Activated CD4-positive, alpha-beta T cell treated with anti-CD3 and anti-CD28 coated beads, Interleukin-2, amount 50 U/mL, for 48 hours (primary cell): ENCODE results near the gene BTLA.
"Not testable (repeated sequence)": the region's sequence is repeated elsewhere in the genome, so short reads cannot be mapped to it uniquely, and the experiment has no call there.

Experiments
- DNase-seq, 2 experiments: peaks; one replicate each; pipeline ENCODE4 v3.0.0-alpha.2; 2020

Gene BTLA

DNA sequence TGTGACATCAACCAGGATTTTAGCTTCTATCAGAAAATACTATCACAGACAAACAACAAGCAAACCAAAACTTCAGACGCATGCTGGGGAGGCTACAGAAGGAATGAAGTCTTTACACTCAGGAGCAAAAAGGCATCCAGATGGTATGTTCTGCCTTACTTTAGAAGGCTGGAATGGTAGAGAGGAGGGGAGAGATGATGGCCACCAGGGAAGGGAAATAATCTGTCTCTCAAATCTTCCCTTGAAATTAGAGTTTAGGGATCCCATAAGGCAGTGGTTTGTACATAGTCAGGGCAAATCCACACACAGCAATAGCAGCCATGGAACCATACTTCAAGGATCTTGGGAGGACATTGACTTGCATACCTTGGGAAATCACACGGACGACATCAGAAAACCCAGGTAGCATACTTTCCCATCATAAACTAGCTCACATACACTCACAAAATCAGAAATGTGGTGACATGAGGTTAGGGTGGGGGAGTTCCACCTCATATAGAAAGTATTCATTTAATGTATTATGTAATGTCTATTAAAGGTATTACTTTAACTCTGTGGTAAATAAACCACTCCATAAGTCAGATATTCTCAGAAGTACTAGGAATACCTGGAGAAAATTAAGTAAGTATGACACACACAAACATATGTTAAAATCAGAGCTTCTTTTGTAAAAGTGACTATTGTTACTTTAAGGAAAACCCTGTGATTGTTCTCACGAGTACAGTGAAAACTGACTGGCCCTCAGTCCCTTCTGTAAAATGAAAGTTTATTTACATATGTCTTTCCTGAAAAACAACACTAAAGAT, 9.4 kb downstream of the BTLA start:
- no peak for DNase-seq

DNA sequence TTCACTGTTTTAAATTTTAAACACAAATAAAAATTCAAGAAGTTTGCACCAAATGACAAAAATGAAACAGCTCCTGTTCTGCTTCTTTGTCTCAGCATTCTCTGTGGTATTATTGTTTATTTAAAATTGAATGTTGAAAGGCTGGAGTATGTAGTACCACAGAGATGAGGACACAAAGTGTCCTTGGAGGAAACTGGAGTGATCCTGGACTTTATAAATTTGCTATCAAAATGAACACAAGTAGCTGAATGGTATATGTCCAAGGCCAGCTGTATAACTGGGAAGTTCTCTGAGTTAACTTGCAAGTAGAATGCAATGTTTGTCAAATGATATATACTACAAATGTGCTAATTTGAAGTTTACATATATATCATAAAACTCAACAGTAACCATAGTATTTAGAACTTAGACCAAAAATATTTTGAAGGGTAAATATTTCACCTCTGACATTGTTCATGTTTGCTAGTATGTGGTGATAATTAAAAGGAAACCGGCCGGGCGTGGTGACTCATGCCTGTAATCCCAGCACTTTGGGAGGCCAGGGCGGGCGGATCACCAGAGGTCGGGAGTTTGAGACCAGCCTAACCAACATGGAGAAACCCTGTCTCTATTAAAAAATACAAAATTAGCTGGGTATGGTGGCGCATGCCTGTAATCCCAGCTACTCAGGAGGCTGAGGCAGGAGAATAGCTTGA, 12.3 kb downstream of the BTLA start:
- no peak for DNase-seq

DNA sequence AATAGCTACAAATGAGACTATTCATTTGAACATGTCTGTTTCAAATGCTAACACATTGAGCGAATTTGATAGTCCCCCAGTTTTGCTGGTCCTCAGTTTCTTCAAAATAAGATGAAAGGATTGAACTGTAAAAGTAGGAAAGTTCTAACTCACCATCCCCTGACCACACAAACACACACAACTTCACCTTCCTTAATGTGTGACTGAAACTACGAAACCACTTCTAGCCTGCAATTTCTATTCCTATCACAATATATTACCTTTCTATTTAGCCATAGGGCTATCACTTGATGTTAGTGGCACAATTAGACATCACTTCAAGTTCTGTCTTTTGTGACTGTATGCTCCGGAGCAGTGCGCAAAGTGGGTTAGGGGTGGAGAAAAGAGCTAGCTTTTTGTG, 14.9 kb downstream of the BTLA start:
- no peak for DNase-seq

DNA sequence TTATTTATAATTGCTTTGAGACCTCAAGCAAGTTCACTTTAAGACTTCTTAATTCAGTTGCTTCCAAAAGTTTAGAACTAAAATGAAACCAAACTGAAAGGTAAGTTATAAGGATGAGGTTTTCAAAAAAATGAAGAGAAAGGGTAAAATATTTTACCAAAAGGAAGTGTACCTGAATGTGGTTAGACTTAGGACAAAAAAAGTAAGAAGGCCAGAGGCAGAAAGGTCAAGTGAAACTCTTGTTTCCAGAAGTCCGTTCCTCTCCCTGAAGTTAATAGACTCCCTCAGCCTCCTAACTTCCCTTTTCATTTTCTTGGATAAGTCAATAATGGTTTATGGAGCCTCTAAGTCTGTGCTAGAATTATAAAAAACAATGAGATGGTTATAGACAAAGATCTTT, 16.6 kb downstream of the BTLA start:
- DNase-seq, result no peak

DNA sequence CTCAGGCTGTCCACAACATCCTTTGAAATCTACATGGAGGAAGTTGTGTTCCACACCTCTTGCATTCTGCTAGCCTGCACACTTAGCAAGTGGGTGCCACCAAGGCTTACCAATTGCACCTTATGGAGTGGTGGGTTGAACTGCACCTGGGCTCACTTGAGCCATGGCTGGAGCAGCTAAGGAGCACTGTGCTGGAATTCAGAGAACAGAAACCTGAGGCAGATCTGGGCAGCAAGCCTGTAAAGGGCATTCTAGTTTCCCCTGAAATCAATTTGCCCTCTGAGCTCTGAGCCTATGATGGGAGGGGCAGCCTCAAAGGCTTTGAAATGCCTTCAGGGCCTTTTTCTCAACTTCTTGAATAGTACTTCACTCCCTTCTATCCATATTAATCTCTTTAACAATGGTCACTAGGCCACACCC, 18.0 kb downstream of the BTLA start:
- DNase-seq, result no peak

DNA sequence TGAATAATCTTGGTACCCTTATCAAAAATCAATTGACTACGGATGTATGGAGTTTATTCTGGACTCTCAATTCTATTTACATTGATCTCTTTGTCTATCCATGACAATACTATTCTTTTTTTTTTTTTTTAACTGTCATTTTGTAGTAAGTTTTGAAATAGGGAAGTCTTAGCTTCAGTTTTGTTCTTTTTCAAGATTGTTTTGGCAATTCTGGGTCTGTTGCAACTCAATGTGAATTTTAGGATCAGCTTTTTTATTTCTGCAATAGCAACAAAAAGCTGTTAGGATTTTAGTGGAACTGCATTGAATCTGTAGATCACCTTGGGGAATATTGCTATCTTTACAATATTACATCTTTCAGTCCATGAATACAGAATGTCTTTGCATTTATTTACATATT, 21.4 kb downstream of the BTLA start:
- DNase-seq, result no peak

DNA sequence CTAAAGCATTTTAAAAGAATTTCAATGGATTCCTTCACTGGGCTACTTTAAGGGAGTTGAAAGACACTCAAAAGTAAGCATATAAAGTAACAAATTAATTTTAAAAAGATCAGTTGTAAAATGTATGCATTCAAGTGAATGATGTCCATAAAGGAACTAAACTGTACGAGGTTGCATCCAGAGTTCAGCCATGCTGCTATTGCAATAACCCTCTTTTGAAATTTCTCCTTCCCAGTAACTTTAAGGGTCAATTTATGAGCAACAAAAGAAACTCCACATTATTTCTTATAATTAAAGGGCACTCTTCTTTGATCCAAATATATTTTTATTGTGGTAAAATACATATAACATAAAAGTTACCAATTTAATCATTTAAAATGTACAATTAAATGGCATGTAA, 22.9 kb downstream of the BTLA start:
- DNase-seq, result no peak

DNA sequence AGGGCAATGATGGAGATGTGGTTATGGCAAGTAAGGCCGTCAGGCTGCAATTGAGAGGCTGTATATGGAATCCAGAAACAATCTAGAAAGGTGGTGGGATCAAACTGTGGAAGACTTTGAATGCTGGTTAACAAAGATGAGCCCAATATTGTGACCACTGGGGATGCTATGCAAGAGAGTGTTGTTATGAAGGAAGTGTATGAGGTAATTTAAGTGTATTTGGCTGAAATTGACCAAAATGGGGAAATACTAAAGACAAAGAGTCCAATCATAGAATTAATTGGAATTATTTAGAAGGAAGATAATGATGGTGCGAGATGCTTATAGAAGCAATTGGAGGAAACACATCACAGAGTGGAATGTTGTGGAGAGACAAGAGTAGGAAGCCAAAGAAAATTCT, 24.5 kb downstream of the BTLA start:
- no peak for DNase-seq

DNA sequence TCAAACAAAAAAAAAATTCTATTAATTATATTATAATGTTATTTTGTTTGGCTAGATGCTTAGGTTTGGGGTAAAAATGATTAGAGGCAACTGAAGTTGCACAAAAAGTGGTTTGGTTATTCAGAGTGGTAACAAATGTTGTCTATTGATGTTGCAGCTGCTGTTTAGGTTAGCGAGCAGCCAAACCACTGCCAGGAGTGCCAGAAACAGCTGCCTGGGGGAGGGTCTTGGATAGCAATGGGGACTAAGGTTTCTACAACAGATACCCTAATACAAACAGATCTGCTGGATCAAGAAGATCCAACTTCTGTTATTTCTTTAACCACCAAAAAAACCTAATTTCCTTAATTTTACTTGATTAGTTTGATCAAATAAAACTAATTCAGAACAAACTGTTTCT, 26.6 kb downstream of the BTLA start:
- DNase-seq, result no peak

DNA sequence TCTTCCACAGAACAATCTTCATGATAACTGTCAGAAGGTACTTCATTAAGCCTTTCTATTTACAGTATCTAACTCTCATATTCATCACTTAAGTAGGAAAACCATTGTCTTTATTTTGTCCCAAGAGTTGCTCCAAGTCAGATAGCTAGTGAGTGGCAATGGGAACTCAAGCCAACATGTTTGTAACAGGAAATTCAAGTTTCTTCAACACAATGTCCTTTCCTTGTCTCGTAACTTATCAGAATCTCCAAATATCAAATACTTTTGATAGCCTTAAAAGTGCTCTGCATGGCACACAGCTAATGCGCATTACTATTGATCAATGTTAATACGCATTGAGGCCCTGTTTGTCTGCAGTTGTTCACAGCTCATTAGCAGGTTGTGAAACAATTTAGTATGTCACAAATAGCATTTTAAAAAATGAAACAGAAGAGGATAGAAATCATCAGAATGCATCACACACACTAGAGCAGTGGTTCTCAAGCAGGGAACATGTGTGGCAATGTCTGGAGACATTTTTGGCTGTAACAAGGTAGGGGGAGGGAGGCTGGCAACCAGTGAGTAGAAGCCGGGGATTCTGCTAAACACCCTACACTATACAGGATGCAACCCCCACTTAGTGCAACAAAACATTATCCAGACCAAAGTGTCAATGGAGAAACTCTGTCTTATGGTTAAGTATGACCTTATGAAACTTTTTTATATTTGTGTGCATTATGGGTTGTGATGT, 27.5 kb downstream of the BTLA start:
- no peak for DNase-seq

DNA sequence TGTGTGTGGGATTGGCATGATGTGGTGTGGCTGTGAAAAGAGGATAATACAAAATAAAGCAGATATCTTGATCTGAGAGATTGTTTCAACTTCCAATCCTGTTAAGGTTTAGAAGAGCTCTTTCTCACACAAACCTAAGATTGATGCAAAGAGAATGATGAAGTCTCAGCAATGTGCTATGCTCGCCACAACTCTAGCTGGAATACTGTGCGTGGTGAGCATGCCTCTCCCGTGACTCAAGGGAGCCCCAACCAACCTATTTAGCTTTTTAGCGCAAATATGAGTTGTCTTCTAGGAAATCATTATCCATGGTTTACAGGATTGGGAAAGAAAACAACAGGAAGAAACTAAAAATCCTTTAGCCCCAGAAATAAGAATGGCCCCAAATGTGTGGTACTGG, 28.5 kb downstream of the BTLA start:
- no peak for DNase-seq

DNA sequence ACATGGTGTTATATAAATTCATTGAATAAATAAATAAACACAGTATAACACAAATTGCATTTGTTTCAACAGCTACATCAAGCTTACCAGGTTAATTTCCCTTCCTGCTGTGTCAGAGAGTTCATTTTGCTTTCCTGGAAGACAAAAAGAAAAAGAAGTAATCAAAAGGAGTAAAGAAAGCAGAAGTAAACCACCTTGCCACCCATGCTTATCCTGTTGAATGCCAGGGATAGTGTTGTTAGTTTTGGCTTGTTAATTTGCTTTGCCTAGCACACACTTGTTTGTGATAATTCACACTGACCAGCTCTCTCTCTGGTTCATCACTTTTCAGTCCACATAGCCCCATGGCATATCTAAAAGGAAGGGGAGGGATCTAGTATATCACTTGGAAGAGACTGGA, 29.6 kb downstream of the BTLA start:
- no peak for DNase-seq

DNA sequence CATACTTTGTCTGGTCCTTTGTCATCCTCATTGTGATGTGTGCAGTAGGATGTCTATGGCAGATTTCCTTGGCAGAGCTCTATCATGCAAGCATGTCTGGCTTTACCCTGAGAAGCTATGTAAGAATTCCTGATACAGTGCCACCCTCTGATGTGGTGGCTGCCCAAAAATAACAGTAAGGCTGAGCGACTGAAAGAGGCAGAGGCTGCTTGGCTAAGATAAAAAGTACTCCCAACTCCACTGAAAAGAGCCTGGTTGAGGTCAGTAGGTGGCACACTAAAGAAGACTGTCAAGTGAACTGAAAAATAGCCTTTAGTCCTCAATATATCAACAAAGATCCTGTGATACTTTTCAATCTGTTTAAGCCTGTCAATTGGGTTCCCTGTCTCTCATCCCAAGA, 31.7 kb downstream of the BTLA start:
- no peak for DNase-seq

DNA sequence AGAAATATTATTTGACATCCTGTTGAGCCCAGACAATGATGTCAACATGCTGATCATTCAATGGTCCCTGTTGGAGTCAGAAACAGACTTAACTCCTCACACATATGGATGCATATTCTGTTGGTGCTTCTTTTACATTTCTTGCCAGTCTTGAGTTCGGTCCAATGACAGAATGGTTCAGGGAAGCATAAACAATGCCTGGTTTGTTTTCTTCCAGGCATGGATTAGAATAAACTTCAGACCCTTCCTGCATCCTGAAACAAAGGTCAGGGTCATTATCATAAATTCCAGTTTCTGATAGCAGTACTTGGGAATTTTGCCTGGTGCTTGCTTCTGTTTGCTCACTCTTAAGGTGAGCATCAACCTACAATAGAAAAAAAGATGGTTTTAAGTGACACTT, 33.3 kb downstream of the BTLA start:
- DNase-seq, result no peak

DNA sequence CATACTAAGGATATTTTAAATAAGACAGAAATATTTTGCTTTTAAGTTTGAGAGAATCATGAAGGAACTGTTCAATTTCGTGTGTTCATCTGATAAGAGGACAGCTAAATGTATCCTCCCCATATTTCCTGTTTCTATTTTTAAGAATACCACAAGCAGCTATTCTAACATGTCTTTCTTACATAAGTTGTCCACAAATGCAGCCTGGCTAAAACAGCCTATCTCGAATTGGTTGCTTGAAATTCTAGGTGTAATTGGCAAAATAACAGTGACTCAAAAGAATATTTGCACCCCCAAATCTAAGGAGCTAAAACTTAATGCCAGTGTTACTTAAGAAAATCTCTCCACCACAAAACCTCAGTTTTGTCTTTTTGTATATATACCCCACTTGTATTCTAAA, 35.0 kb downstream of the BTLA start:
- no peak for DNase-seq

DNA sequence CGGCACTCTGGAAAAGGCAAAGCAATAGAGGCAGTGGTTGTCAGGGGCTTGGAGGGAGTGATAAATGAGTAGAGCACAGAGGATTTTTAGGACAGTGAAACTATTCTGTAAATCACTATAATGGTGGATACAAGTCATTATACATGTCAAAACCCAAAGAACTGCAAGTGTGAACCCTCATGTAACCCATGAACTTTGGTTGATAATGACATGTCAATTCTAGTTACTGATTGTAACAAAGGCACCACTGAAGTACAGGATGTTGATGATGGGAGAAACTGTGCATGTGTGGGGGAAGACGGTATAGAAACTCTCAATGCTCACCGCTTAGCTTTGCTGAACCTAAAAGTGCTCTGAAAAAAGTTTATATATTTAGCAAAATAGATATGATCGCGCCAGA, 36.0 kb downstream of the BTLA start:
- no peak for DNase-seq

DNA sequence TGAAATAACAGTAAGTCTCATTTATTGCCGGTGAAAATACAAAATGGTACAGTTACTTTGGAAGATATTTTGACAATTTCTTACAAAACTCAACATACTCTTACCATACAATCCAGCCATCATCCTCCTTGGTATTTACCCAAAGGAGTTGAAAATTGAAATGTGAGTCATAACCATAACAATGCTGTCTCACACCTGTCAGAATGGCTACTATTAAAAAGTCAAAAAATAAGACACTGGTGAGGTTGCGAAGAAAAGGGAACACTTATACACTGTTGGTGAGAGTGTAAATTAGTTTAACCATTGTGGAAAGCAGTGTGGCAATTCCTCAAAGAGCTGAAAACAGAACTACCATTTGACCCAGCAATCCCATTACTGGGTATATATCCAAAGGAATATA, 37.5 kb downstream of the BTLA start:
- not testable (repeated sequence) for DNase-seq

DNA sequence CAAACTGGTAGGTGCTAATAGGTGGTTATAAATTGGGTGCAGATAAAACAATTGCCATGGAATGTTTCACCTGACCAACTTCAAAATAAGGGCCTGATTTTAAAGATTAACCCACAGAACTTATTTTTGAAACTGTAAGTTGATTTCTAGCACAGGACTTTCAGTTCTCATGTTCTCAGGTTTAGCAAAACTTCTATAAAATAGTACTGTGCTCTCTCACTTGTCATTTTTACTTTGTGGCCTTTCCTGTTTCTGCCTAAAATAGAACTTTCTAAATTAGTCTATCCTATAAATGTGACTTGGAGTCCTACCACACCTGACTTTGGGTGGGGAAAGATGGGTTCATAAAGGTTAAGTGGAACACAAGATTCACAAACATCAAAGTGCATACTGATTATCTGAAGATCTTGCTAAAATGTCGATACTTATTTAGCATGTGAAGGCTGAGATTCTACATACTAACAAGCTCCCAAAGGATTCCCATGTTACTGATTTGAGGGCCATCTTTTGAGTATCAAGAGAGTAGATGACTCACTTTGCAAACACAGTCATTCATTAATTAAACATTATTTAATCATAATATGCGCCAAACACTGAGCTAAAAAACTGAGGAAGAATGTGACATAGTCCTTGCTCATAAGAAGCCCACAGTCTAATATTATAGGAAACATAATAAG, 38.6 kb downstream of the BTLA start:
- no peak for DNase-seq

DNA sequence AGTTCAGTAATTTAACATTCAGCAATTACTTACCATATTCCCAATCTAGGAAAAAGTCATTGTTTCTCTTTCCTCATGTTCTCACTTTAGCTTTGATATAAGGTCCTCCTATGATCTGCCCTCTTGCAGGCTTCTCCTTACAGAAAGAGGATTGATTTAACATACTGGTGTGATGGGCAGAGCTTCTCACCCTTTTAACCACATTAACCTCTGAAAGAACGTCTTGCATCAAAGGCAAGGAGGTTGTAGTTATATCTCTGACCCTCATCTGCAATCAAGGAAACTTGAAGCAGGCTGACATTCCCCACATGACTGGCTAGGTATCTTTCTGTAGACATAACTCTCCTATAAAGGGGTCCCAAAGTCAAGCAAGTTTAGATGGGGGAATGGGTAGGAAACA, 39.5 kb downstream of the BTLA start:
- no peak for DNase-seq

DNA sequence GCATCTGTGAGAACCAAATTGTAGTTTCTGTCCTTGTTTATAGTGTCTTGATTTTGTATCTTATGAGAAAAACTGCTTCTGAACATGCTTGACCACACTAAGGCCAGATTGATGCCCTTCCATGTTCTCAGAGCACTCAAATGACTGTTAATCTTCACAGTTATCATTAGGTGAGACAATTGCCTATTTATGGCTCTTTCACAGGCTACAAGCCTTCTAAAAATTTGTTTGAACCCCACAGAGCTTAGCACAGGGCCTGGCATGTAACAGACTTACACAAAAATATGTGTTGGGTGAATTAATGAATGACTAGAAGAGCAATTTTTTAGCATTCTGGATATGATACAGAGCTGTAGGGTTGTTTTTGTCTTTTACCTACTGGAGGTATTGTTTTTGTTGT, 43.1 kb downstream of the BTLA start:
- no peak for DNase-seq

DNA sequence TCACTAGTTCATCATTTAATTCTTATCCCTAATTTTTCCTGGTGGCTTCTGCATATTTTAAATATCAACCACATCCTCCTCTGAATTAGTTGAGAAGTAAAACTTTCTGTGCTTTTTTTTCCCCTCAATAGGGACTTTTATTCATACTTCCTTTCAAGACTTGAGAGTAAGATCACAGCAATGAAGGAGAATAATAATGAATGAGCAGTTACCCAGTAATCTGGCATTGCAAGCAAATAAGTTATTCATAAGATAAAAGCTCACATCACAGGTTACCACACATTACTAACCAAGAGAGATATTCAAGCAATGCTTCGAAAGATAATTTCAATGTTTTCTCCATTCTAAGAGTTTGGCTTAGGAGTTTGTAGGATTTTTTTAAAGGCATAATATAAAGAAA, 50.3 kb downstream of the BTLA start:
- no peak for DNase-seq

DNA sequence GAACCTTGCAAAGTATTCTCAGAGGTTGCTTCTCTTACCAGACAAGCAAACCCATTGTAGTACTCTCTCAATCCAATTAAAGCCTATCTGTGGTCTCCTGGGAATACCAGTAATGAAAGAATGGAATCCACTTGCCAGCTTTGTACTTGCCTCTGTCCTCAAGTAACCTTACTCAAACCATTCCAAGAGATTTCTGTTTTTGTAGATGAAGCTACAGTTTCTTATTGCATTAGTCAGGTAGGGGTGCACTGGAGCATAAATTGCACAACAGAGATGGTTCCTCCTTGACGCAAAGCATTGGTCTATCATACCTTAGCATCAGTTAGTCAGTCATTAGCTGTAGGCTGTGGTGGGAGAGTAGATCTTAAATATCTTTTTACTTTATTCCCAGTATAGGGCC, 52.9 kb downstream of the BTLA start:
- DNase-seq, result no peak

DNA sequence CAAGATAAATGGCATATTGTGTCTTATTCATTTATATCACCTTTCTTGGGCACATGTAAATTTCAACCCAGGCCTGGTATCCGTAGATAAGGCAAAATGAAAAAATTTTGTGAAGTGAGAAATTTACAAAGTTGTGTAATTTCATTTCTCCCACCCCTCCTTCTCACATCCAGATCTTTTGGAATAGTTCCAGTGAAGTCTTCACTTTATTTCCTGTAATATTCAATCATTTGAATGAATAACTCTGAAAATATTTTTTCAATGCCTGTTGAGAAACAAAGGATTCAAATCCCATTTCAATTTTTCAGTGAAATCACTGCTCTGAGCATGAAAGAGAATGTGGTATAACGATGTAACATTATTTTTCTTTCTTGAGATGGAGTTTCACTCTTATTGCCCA, 53.4 kb downstream of the BTLA start:
- no peak for DNase-seq
